A673 (cell line): Measurements from ENCODE around the gene ITPKB.

ENCODE experiments used
- EZH2 ChIP-seq: fragments of 200-600 bp; sonication (generic); IDR thresholded peaks from 2 replicates; pipeline ENCODE4 v1.6.1; 2017; ENCODE audit warnings: borderline replicate concordance, low read depth, mild to moderate bottlenecking, mixed read lengths, antibody characterized with exemption, low read length; ENCODE audit not compliant: poor library complexity, severe bottlenecking
- TF ChIP-seq, protein P1 (sequence below): fragments of 300-800, 200-600 bp; sonication (generic); conservative IDR thresholded peaks from 2 replicates; pipeline ENCODE4 v1.5.1; 2017; ENCODE audit warnings: low read depth, mild to moderate bottlenecking, antibody characterized with exemption, low read length, moderate library complexity, mixed read lengths

DNA sequence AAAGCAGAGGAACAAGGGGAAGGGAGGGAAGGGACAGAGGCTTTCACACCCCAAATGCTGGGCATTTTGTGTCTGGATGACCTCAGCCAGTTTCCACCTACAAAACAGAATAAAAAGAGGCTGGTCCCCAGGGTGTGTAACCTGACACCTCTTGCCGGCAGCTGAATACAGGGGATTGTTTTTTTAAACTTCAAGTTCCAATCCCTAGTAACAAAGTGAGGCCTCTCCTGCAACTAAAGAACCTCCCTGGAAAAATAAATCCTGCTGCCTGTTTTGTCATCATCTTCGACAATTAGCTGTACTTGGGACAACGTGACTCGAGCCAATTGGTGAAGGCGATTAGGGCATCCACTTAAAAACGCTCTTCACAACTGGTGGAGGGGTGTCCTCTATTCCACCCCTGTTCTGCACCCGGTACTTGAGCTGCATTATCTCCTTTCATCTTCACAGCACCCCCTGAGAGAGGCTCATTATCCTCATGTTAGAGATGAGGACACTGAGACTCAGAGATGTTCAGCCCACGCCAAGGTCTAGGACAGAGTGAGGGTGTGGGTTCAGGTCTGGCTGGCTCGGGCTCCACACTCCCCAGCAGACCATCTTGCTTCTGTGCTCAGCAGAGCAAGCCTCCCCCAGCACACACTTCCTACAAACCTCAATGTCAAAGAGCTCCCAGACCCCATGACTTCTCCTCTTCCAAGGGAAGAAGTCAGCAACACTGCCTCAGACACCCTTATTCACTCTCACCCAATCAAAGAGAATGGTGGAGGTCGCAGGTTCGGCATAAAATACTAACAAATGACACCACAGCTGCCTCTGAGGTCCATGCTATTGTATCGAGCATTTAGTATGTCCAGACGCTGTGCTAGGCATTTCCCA lies 15.2 kb downstream of the ITPKB start:
- TF ChIP-seq, protein P1, sequence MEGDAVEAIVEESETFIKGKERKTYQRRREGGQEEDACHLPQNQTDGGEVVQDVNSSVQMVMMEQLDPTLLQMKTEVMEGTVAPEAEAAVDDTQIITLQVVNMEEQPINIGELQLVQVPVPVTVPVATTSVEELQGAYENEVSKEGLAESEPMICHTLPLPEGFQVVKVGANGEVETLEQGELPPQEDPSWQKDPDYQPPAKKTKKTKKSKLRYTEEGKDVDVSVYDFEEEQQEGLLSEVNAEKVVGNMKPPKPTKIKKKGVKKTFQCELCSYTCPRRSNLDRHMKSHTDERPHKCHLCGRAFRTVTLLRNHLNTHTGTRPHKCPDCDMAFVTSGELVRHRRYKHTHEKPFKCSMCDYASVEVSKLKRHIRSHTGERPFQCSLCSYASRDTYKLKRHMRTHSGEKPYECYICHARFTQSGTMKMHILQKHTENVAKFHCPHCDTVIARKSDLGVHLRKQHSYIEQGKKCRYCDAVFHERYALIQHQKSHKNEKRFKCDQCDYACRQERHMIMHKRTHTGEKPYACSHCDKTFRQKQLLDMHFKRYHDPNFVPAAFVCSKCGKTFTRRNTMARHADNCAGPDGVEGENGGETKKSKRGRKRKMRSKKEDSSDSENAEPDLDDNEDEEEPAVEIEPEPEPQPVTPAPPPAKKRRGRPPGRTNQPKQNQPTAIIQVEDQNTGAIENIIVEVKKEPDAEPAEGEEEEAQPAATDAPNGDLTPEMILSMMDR: no peak
- no peak for TF ChIP-seq EZH2
